K562 (cell line): Measurements from ENCODE around the gene GSTM1. TPM values are rescaled to one million over a fixed set of nuclear protein-coding genes. Genes with fewer than 3 reads are reported as not detected.

ENCODE experiments used
- CXXC5 ChIP-seq: fragments of 250-450 bp; sonication (Bioruptor Pico); IDR thresholded peaks from 2 replicates; pipeline ENCODE4 v1.8.0; 2022; ENCODE audit warnings: inconsistent platforms, mild to moderate bottlenecking, moderate library complexity
- ELF2 ChIP-seq: fragments of 250-450 bp; sonication (Bioruptor Pico); IDR thresholded peaks from 2 replicates; pipeline ENCODE4 v1.5.0; 2021; ENCODE audit warnings: mild to moderate bottlenecking
- GABPA ChIP-seq: fragments of 200-800 bp; sonication (Bioruptor generic); conservative IDR thresholded peaks from 2 replicates; pipeline ENCODE4 v1.6.1; 2016; ENCODE audit warnings: low read depth, missing genetic modification characterization, missing compliant biosample characterization
- HDAC2 ChIP-seq: fragments of 450-650 bp; IDR thresholded peaks from 2 replicates; pipeline ENCODE4 v1.6.1; 2016; ENCODE audit warnings: mild to moderate bottlenecking
- HNRNPLL ChIP-seq: fragments of 200-400 bp; formaldehyde crosslinking; IDR thresholded peaks from 2 replicates; pipeline ENCODE4 v1.6.1; 2017; ENCODE audit warnings: low read length, low read depth, mild to moderate bottlenecking; ENCODE audit not compliant: poor library complexity, severe bottlenecking
- MTA3 ChIP-seq: fragments of 450-650 bp; formaldehyde crosslinking; IDR thresholded peaks from 2 replicates; pipeline ENCODE4 v1.6.1; 2017; ENCODE audit warnings: mild to moderate bottlenecking, borderline replicate concordance
- PHB2 ChIP-seq: fragments of 450-650 bp; IDR thresholded peaks from 2 replicates; pipeline ENCODE4 v1.6.1; 2017; ENCODE audit warnings: low read depth
- RBFOX2 ChIP-seq: fragments of 200-400 bp; formaldehyde crosslinking; IDR thresholded peaks from 2 replicates; pipeline ENCODE4 v1.6.1; 2017; ENCODE audit warnings: low read depth, mild to moderate bottlenecking, low read length, moderate library complexity
- SRF ChIP-seq, 2 experiments: fragments of 250-450, 450-650 bp in 1 of 2; sonication (Bioruptor Pico) in 1 of 2; sonication (generic) in 1 of 2; formaldehyde crosslinking; IDR thresholded peaks; 2 replicates each; pipeline versions ENCODE4 v1.5.0 to v1.5.1; 2020 to 2022; ENCODE audit warnings: mild to moderate bottlenecking in 1 of 2, missing genetic modification reagents in 1 of 2
- SRSF3 ChIP-seq: fragments of 200-400 bp; formaldehyde crosslinking; IDR thresholded peaks from 2 replicates; pipeline ENCODE4 v1.6.1; 2016; ENCODE audit warnings: mild to moderate bottlenecking, low read length, moderate library complexity; ENCODE audit not compliant: insufficient read depth
- TFE3 ChIP-seq: fragments of 450-650 bp; formaldehyde crosslinking; IDR thresholded peaks from 2 replicates; pipeline ENCODE4 v1.4.0; 2020; ENCODE audit warnings: mild to moderate bottlenecking, mixed read lengths
- ZBTB2 ChIP-seq: fragments of 450-650 bp; IDR thresholded peaks from 2 replicates; pipeline ENCODE4 v1.6.1; 2016; ENCODE audit warnings: antibody characterized with exemption
- ZBTB7A ChIP-seq: IDR thresholded peaks from 2 replicates; pipeline ENCODE4 v1.6.1; 2011; ENCODE audit warnings: low read depth, mild to moderate bottlenecking, low read length, moderate library complexity, borderline replicate concordance; ENCODE audit not compliant: control insufficient read depth
- ZNF134 ChIP-seq: fragments of 250-450 bp; sonication (Bioruptor Pico); conservative IDR thresholded peaks from 2 replicates; pipeline ENCODE4 v1.4.0; 2020
- ZNF280A ChIP-seq: fragments of 450-650 bp; IDR thresholded peaks from 2 replicates; pipeline ENCODE4 v1.6.1; 2018; ENCODE audit warnings: mild to moderate bottlenecking, low read depth; ENCODE audit not compliant: partially characterized antibody
- ZNF589 ChIP-seq: fragments of 200-800 bp; sonication (Bioruptor generic); IDR thresholded peaks from 2 replicates; pipeline ENCODE4 v1.6.1; 2016; ENCODE audit warnings: low read depth, missing genetic modification characterization, missing compliant biosample characterization
- polyA plus RNA-seq, 8 experiments: library from polyadenylated mRNA; depleted of rRNA in 4 of 8; stranded (reverse) in 5 of 8; unstranded in 3 of 8; fragments of >200 nt; fragmentation: Nextera tagmentation in 2 of 8; fragmentation: Illumina TruSeq in 1 of 8; extraction: Ambion mirVana in 2 of 8; extraction: Trizol in 1 of 8; gene quantifications; 2 replicates each; pipeline versions ENCODE4 v1.2.1 to v1.2.3, GENCODE V29; 2011 to 2014; ENCODE audit warnings: inconsistent platforms in 1 of 8, missing spikeins in 1 of 8
- total RNA-seq, 7 experiments: library from RNA; depleted of rRNA in 6 of 7; stranded (reverse); fragments of >200 nt in 6 of 7; fragmentation: Illumina TruSeq in 2 of 7; extraction: Trizol in 2 of 7; gene quantifications; 2 replicates each; pipeline versions ENCODE4 v1.2.1 to v1.2.3, GENCODE V29; 2011 to 2021; ENCODE audit warnings: low replicate concordance in 1 of 7
- TF ChIP-seq, protein P1 (sequence below): fragments of 250-450 bp; sonication (Bioruptor Pico); IDR thresholded peaks from 2 replicates; pipeline ENCODE4 v1.5.0; 2020; ENCODE audit warnings: mild to moderate bottlenecking
- TF ChIP-seq, protein P2 (sequence below), 2 experiments: IDR thresholded peaks; 2 replicates each; pipeline ENCODE4 v1.6.1; 2011; ENCODE audit warnings: borderline replicate concordance in 1 of 2, control low read depth in 1 of 2, low read depth in 1 of 2, low read length in 1 of 2, mild to moderate bottlenecking in 1 of 2, mixed read lengths in 1 of 2, moderate library complexity in 1 of 2; ENCODE audit not compliant: insufficient read depth in 1 of 2, insufficient read length in 1 of 2, poor library complexity in 1 of 2, severe bottlenecking in 1 of 2; ENCODE audit errors: extremely low read depth in 1 of 2

Gene GSTM1
- total and polyA plus RNA-seq, 9 of the 15 experiments (the other 6 are each of a cell fraction or from before 2014, with no cell fraction given) = not detected

DNA sequence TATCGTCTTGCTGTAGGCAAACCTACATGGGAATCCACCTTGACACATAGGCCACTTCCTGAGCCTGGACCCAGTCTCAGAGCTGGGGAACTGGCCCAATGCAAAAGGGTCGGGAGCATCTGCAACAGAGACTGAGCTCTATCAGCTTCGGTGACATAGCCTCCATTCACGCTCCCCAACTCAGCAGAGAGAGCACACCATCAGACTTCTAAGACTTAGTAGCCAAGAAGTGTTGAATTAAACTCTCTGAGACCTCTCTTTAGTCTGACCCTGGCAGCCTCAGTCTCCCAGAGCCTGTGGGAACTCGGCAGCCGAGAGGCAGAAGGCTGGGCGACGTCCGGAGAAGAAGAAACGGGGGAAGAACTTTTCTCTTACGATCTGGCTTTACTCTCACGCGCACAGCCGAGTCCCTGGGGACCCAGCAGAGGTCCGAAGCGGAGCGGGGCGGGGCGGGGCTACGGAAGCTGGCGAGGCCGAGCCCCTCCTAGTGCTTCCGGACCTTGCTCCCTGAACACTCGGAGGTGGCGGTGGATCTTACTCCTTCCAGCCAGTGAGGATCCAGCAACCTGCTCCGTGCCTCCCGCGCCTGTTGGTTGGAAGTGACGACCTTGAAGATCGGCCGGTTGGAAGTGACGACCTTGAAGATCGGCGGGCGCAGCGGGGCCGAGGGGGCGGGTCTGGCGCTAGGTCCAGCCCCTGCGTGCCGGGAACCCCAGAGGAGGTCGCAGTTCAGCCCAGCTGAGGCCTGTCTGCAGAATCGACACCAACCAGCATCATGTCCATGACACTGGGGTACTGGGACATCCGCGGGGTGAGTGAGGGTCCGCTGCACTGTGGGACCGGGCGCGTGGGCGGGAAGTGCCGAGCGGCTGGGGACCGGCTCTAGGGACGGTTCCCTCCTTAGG is 31.8 kb upstream of the GSTM1 start, which contains the start of gene GSTM4 (continued):
- TF ChIP-seq RBFOX2 (peak; percentile 84), ZNF589 (CRISPR knock-in tag) (0 out of 2 replicates have a peak, but pooled peaks have one; percentile 32), MTA3 (peak; percentile 98), SRF (CRISPR knock-in tag; IDR thresholded peaks at IDR 0.05) (peak in 1 of 2 experiments; percentile 60; a peak in 1 of 4 replicates), ZNF280A (no peak), CXXC5 (peak; percentile 85), ELF2 (CRISPR knock-in tag) (0 out of 2 replicates have a peak, but pooled peaks have one; percentile 21), ZBTB2 (0 out of 2 replicates have a peak, but pooled peaks have one; percentile 24), HDAC2 (peak; percentile 86), GABPA (tag) (peak; percentile 70), SRSF3 (no peak), HNRNPLL (peak; percentile 46), TFE3 (CRISPR knock-in tag) (no peak), PHB2 (no peak), ZNF134 (CRISPR knock-in tag) (no peak), ZBTB7A (peak; percentile 90)
- TF ChIP-seq, protein P1, sequence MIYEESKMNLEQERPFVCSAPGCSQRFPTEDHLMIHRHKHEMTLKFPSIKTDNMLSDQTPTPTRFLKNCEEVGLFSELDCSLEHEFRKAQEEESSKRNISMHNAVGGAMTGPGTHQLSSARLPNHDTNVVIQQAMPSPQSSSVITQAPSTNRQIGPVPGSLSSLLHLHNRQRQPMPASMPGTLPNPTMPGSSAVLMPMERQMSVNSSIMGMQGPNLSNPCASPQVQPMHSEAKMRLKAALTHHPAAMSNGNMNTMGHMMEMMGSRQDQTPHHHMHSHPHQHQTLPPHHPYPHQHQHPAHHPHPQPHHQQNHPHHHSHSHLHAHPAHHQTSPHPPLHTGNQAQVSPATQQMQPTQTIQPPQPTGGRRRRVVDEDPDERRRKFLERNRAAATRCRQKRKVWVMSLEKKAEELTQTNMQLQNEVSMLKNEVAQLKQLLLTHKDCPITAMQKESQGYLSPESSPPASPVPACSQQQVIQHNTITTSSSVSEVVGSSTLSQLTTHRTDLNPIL (CRISPR knock-in tag) = no peak
- TF ChIP-seq, protein P2, sequence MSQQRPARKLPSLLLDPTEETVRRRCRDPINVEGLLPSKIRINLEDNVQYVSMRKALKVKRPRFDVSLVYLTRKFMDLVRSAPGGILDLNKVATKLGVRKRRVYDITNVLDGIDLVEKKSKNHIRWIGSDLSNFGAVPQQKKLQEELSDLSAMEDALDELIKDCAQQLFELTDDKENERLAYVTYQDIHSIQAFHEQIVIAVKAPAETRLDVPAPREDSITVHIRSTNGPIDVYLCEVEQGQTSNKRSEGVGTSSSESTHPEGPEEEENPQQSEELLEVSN (IDR thresholded peaks at IDR 0.05; ENCODE audit: borderline replicate concordance in 1 of 2, extremely low read depth in 1 of 2, insufficient read depth in 1 of 2, insufficient read length in 1 of 2, low read depth in 1 of 2, low read length in 1 of 2, poor library complexity in 1 of 2, severe bottlenecking in 1 of 2) = peak; percentile 15 to 63
